CD4-positive, alpha-beta memory T cell (primary cell): ENCODE results near the gene TMPRSS3. TPM values are rescaled to one million over a fixed set of nuclear protein-coding genes. Genes with fewer than 3 reads are reported as not detected.
A peak's percentile ranks its signal among the peaks of the same experiment; 100 is the strongest.

Source experiments
- CTCF ChIA-PET: fragments of 350-600 bp; sonication (Branson Sonifier 250); formaldehyde crosslinking; loops from one replicate; lab custom pipeline; 2021; ENCODE audit warnings: inconsistent platforms; ENCODE audit not compliant: partially characterized antibody; lab: Charles Lee
- POLR2A ChIA-PET: fragments of 350-600 bp; sonication (Branson Sonifier 250); formaldehyde crosslinking; loops from one replicate; lab custom pipeline; 2021; ENCODE audit not compliant: partially characterized antibody; lab: Charles Lee
- DNase-seq, 5 donors: peaks; one replicate each; pipeline versions ENCODE4 v3.0.0 to v3.0.0-alpha.2; 2020 to 2022; ENCODE audit warnings: mixed read lengths in 1 of 5
- H3K27ac ChIP-seq: one replicate; pipeline ENCODE4 v1.7.0; 2013; ENCODE audit warnings: low read depth, low read length
- H3K27me3 ChIP-seq: 2 replicates; pipeline ENCODE4 v1.7.0; 2013; ENCODE audit warnings: mild to moderate bottlenecking, low read length, moderate library complexity; ENCODE audit not compliant: insufficient read depth
- H3K36me3 ChIP-seq: 2 replicates; pipeline ENCODE4 v1.7.0; 2013; ENCODE audit warnings: mild to moderate bottlenecking, low read length, moderate library complexity; ENCODE audit not compliant: insufficient read depth
- H3K4me1 ChIP-seq: 2 replicates; pipeline ENCODE4 v1.7.0; 2013; ENCODE audit warnings: mild to moderate bottlenecking, low read length, moderate library complexity; ENCODE audit not compliant: insufficient read depth
- H3K4me3 ChIP-seq, 2 donors: one replicate each; pipeline ENCODE4 v1.7.0; 2013; ENCODE audit warnings: low read length in 2 of 2, mild to moderate bottlenecking in 1 of 2
- H3K9me3 ChIP-seq, 2 donors: one replicate each; pipeline ENCODE4 v1.7.0; 2013; ENCODE audit warnings: low read length in 2 of 2, control low read depth in 1 of 2; ENCODE audit not compliant: control insufficient read depth in 1 of 2
- H3K27ac Mint-ChIP-seq, 7 donors: one replicate each; pipeline ENCODE4 v1.8.0; 2020 to 2021; ENCODE audit warnings: mixed read lengths in 7 of 7, mild to moderate bottlenecking in 6 of 7, inconsistent platforms in 3 of 7, moderate library complexity in 3 of 7
- H3K27me3 Mint-ChIP-seq, 2 donors: one replicate each; pipeline ENCODE4 v1.8.0; 2020 to 2021; ENCODE audit warnings: mixed read lengths in 2 of 2
- H3K36me3 Mint-ChIP-seq, 2 donors: one replicate each; pipeline ENCODE4 v1.8.0; 2020 to 2021; ENCODE audit warnings: mixed read lengths in 2 of 2, inconsistent platforms in 1 of 2, mild to moderate bottlenecking in 1 of 2
- H3K4me1 Mint-ChIP-seq, 4 donors: one replicate each; pipeline ENCODE4 v1.8.0; 2020 to 2021; ENCODE audit warnings: mixed read lengths in 4 of 4, mild to moderate bottlenecking in 1 of 4
- H3K4me3 Mint-ChIP-seq, 8 donors: one replicate each; pipeline ENCODE4 v1.8.0; 2020 to 2021; ENCODE audit warnings: mixed read lengths in 8 of 8, mild to moderate bottlenecking in 7 of 8, moderate library complexity in 6 of 8, inconsistent platforms in 3 of 8
- H3K9me3 Mint-ChIP-seq, 8 donors: one replicate each; pipeline ENCODE4 v1.8.0; 2020 to 2021; ENCODE audit warnings: mixed read lengths in 8 of 8, mild to moderate bottlenecking in 5 of 8, inconsistent platforms in 3 of 8, moderate library complexity in 1 of 8
- intact Hi-C: fragments of 100-400 bp; cut with micrococcal nuclease; formaldehyde crosslinking; loops from one replicate; pipeline ENCODE4 v1.15.1; 2023
- polyA plus RNA-seq, 2 donors: library from polyadenylated mRNA; unstranded; fragments of 300-500 nt; fragmentation: Illumina TruSeq; gene quantifications; one replicate each; pipeline ENCODE4 v1.2.3, GENCODE V29; 2021
- total RNA-seq, 2 experiments: library from RNA; stranded (reverse); gene quantifications; one replicate each; pipeline ENCODE4 v1.2.3, GENCODE V29; 2021

TMPRSS3 gene
- total and polyA plus RNA-seq, 4 experiments from 2014 or later = 1.8 to 4.5 (median 3.7) TPM

DNA sequence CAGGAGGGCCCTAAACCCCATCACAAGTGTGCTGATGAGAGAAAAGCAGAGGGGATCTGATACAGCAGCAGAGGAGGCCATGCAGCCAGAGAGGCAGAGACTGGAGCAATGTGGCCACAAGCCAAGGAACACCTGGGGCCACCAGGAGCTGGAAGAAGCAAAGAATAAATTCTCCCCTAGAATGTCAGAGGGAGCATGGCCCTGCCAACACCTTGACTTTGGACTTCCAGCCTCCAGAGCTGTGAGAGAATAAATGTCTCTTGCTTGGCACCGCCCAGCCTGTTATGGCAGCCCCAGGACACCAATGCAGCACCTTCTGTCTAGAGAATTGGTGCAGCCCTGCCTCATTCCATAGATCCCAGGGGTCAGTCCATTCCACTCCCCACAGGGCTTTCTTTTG, 33.2 kb upstream of the TMPRSS3 start:
- no peak for DNase-seq
- intact Hi-C loops = loop anchor here (5.0 kb wide), 1 partner anchor 37 kb away; no protein-coding TSS in a partner anchor
- peaks cover 32 to 60% (median 47%) of the 10 kb centered on the region in 4 donors for H3K4me1 Mint-ChIP-seq

GRCh38 chr21:42427809-42428419, 32.1 kb upstream of the TMPRSS3 start:
- no peak overlapping the region for H3K4me3 Mint-ChIP-seq
- DNase-seq = no peak
- H3K9me3 Mint-ChIP-seq = no peaks in the 10 kb centered on the region
- H3K4me3 ChIP-seq = no peak overlapping the region
- ChIA-PET POLR2A (interaction anchor here (1.3 to 23.2 kb wide), 3 partner anchors 17 to 61 kb away, joined by 3 to 604 read pairs (median 4); partner anchors contain the start of gene UBASH3A), CTCF (interaction anchor here (0.7 to 2.7 kb wide), 6 partner anchors 8 to 169 kb away, joined by 3 to 13 read pairs (median 4); no protein-coding TSS in a partner anchor)
- intact Hi-C loops = loop anchor here (5.0 kb wide), 1 partner anchor 36 kb away; no protein-coding TSS in a partner anchor
- H3K4me1 ChIP-seq = peaks cover 56% of the 10 kb centered on the region
- H3K27me3 Mint-ChIP-seq = no peaks in the 10 kb centered on the region
- peaks cover 69 to 75% of the 10 kb centered on the region in 2 donors for H3K36me3 Mint-ChIP-seq
- no peak overlapping the region for H3K27ac Mint-ChIP-seq
- no peaks in the 10 kb centered on the region for H3K27me3 ChIP-seq
- peaks cover 79% of the 10 kb centered on the region for H3K36me3 ChIP-seq
- peaks cover 43 to 64% (median 54%) of the 10 kb centered on the region in 4 donors for H3K4me1 Mint-ChIP-seq
- H3K9me3 ChIP-seq = no peaks in the 10 kb centered on the region
- H3K27ac ChIP-seq = no peak overlapping the region

More for the DNA sequence above, 33.2 kb upstream of the TMPRSS3 start:
- Histone ChIP-seq H3K27ac (no peak overlapping the region), H3K36me3 (peaks cover 82% of the 10 kb centered on the region), H3K9me3 (no peaks in the 10 kb centered on the region), H3K4me1 (peaks cover 49% of the 10 kb centered on the region), H3K4me3 (no peak overlapping the region), H3K27me3 (no peaks in the 10 kb centered on the region)
- no peaks in the 10 kb centered on the region for H3K27me3 Mint-ChIP-seq
- ChIA-PET POLR2A (interaction anchor here (23.2 kb wide), 1 partner anchor 22 kb away, joined by 604 read pairs; the partner anchor contains the start of gene UBASH3A), CTCF (interaction anchor here (0.9 to 2.7 kb wide), 3 partner anchors 13 to 170 kb away, joined by 3 to 13 read pairs (median 3); no protein-coding TSS in a partner anchor)
- peaks cover 75% of the 10 kb centered on the region in 2 donors for H3K36me3 Mint-ChIP-seq
- peak overlapping the region in 1 of 8 donors; percentile 6 for H3K4me3 Mint-ChIP-seq
- no peaks in the 10 kb centered on the region for H3K9me3 Mint-ChIP-seq
- peak overlapping the region in 4 of 7 donors; percentile 31 to 53 (median 40) for H3K27ac Mint-ChIP-seq

GRCh38 chr21:42426876-42427480, 31.1 kb upstream of the TMPRSS3 start:
- H3K27me3 ChIP-seq = no peaks in the 10 kb centered on the region
- H3K4me3 Mint-ChIP-seq = peak overlapping the region in 2 of 8 donors; percentile 24 to 64
- H3K27me3 Mint-ChIP-seq = no peaks in the 10 kb centered on the region
- ChIA-PET CTCF (interaction anchor here (0.5 to 2.7 kb wide), 3 partner anchors 9 to 90 kb away, joined by 3 to 10 read pairs (median 5); no protein-coding TSS in a partner anchor), POLR2A (interaction anchor here (1.7 to 23.2 kb wide), 4 partner anchors 12 to 20 kb away, joined by 4 to 604 read pairs (median 10); partner anchors contain the start of gene UBASH3A)
- peak overlapping the region in 2 of 7 donors; percentile 53 to 74 for H3K27ac Mint-ChIP-seq
- no peaks in the 10 kb centered on the region for H3K9me3 Mint-ChIP-seq
- no peak overlapping the region for H3K27ac ChIP-seq
- intact Hi-C loops = loop anchor here (5.0 kb wide), 1 partner anchor 35 kb away; no protein-coding TSS in a partner anchor
- no peak for DNase-seq
- no peaks in the 10 kb centered on the region for H3K9me3 ChIP-seq
- H3K4me1 ChIP-seq = peaks cover 65% of the 10 kb centered on the region
- peaks cover 63 to 72% of the 10 kb centered on the region in 2 donors for H3K36me3 Mint-ChIP-seq
- H3K36me3 ChIP-seq = peaks cover 70% of the 10 kb centered on the region
- peaks cover 49 to 66% (median 58%) of the 10 kb centered on the region in 4 donors for H3K4me1 Mint-ChIP-seq
- no peak overlapping the region for H3K4me3 ChIP-seq

DNA sequence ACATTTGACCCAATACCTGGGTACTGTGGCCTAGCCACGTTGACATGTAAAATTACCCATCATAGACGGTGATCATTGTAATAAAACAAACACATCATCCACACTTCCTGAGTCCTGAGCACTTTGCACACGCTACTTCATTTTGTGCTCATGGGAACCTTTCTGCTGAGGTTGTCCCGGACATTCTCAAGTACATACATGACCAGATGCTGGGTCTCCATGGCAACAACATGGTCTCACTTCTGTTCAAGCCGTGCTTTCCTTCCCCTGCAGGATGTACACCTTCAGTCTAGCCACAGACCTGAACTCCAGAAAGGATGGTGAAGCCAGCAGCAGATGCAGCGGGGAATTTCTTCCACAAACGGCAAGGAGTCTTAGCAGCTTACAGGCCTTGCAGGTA, 30.6 kb upstream of the TMPRSS3 start:
- Histone ChIP-seq H3K9me3 (no peaks in the 10 kb centered on the region), H3K27ac (peak overlapping the region; percentile 71), H3K4me1 (peaks cover 71% of the 10 kb centered on the region), H3K4me3 (no peak overlapping the region), H3K27me3 (no peaks in the 10 kb centered on the region), H3K36me3 (peaks cover 68% of the 10 kb centered on the region)
- peaks cover 53 to 69% (median 62%) of the 10 kb centered on the region in 4 donors for H3K4me1 Mint-ChIP-seq
- intact Hi-C loops = loop anchor here (5.0 kb wide), 1 partner anchor 34 kb away; no protein-coding TSS in a partner anchor
- H3K27me3 Mint-ChIP-seq = no peaks in the 10 kb centered on the region
- ChIA-PET CTCF (interaction anchor here (1.4 to 2.7 kb wide), 3 partner anchors 10 to 90 kb away, joined by 4 to 10 read pairs (median 5); no protein-coding TSS in a partner anchor), POLR2A (interaction anchor here (1.7 to 23.2 kb wide), 5 partner anchors 13 to 22 kb away, joined by 4 to 604 read pairs (median 7); partner anchors contain the start of gene UBASH3A)
- H3K27ac Mint-ChIP-seq = peak overlapping the region in 5 of 7 donors; percentile 8 to 96 (median 79)
- H3K36me3 Mint-ChIP-seq = peaks cover 63 to 73% of the 10 kb centered on the region in 2 donors
- no peak for DNase-seq
- H3K9me3 Mint-ChIP-seq = no peaks in the 10 kb centered on the region
- H3K4me3 Mint-ChIP-seq = peak overlapping the region in 6 of 8 donors; percentile 25 to 62 (median 44)

DNA sequence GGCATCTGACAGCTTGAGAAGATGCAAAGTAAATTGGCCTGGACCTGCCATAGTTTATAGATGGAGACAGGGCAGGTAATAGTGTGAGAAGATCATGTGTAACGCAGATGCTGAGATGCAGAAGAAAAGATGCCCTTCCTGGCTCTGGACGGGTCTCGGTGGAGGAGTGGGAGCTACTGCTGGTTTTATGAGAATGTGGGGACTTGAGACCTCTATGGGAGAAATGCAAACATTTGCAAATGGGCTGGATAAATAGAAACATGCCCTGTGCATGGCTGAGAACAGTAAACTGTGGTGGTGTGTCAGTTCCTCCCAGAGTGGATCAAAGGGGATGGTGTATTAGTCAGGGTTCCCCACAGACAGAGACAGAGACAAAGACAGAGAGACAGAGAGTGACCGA, 29.7 kb upstream of the TMPRSS3 start:
- peaks cover 79% of the 10 kb centered on the region for H3K4me1 ChIP-seq
- H3K4me3 Mint-ChIP-seq = peak overlapping the region; percentile 57 to 91 (median 78)
- intact Hi-C loops = loop anchor here (1.0 to 5.0 kb wide), 6 partner anchors 10 to 87 kb away; no protein-coding TSS in a partner anchor
- DNase-seq = peak in 1 of 5 donors; percentile 67
- peaks cover 64 to 76% of the 10 kb centered on the region in 2 donors for H3K36me3 Mint-ChIP-seq
- H3K4me1 Mint-ChIP-seq = peaks cover 62 to 77% (median 70%) of the 10 kb centered on the region in 4 donors
- H3K9me3 Mint-ChIP-seq = no peaks in the 10 kb centered on the region
- H3K9me3 ChIP-seq = no peaks in the 10 kb centered on the region
- H3K4me3 ChIP-seq = peak overlapping the region in 1 of 2 donors; percentile 39
- H3K27ac ChIP-seq = peak overlapping the region; percentile 71
- peak overlapping the region; percentile 67 to 96 (median 93) for H3K27ac Mint-ChIP-seq
- peaks cover 67% of the 10 kb centered on the region for H3K36me3 ChIP-seq
- ChIA-PET CTCF (interaction anchor here (1.1 to 3.2 kb wide), 5 partner anchors 21 to 89 kb away, joined by 3 to 27 read pairs (median 4); partner anchors contain the start of gene UBASH3A), POLR2A (interaction anchor here (1.0 to 23.2 kb wide), 14 partner anchors 8 to 237 kb away, joined by 3 to 604 read pairs (median 4); partner anchors contain the start of gene UBASH3A)
- H3K27me3 Mint-ChIP-seq = no peaks in the 10 kb centered on the region
- no peaks in the 10 kb centered on the region for H3K27me3 ChIP-seq

DNA sequence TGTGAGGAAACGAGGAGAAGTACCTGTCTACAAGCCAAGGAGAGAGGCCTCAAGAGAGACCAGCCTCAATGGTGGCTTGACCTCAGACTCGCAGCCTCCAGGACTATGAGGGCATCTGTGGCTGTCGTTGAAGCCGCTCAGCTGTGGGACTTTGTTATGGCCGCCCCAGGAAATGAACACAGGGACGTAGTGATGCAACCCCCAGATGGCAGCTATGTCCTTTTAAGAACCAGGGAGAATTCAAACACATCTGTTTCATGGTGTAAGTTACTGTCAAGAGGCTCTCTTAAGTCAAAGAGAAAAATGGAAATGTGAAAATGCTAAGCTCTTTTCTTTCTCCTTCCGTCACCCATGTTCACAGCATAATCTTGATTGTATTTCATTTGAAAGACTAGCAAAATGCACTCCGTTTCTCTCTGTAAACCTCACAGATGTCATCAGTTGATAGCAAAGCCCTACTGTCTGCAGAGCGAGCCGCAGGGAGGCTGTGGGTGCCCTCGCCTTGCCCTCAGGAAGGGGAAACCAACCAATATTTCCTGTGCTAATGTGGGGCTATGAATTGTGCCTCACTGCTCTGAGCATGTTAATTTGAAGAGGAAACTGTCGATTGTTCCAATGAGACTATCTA, 29.2 kb upstream of the TMPRSS3 start:
- H3K9me3 Mint-ChIP-seq = no peaks in the 10 kb centered on the region
- peak overlapping the region; percentile 5 to 39 for H3K4me3 ChIP-seq
- ChIA-PET CTCF (interaction anchor here (1.1 to 3.2 kb wide), 7 partner anchors 21 to 88 kb away, joined by 3 to 27 read pairs (median 4); partner anchors contain the start of gene UBASH3A), POLR2A (interaction anchor here (1.0 to 23.2 kb wide), 15 partner anchors 8 to 237 kb away, joined by 3 to 604 read pairs (median 4); partner anchors contain the start of gene UBASH3A)
- H3K27ac ChIP-seq = peak overlapping the region; percentile 71
- peaks cover 84% of the 10 kb centered on the region for H3K4me1 ChIP-seq
- H3K36me3 Mint-ChIP-seq = peaks cover 66 to 81% of the 10 kb centered on the region in 2 donors
- H3K4me1 Mint-ChIP-seq = peaks cover 64 to 81% (median 74%) of the 10 kb centered on the region in 4 donors
- H3K27ac Mint-ChIP-seq = peak overlapping the region; percentile 67 to 96 (median 93)
- H3K27me3 ChIP-seq = no peaks in the 10 kb centered on the region
- intact Hi-C loops = loop anchor here (1.0 to 5.0 kb wide), 6 partner anchors 10 to 87 kb away; no protein-coding TSS in a partner anchor
- H3K4me3 Mint-ChIP-seq = peak overlapping the region; percentile 57 to 91 (median 78)
- no peaks in the 10 kb centered on the region for H3K9me3 ChIP-seq
- peaks cover 61% of the 10 kb centered on the region for H3K36me3 ChIP-seq
- peak; percentile 87 to 92 (median 89) for DNase-seq
- H3K27me3 Mint-ChIP-seq = no peaks in the 10 kb centered on the region
